DOHH2 (cell line): Measurements from ENCODE around the gene RRP15.

Source experiments
- H3F3A ChIP-seq: fragments of 200-600 bp; sonication (generic), shearing (Covaris generic); 2 replicates; pipeline ENCODE4 v1.6.0; 2016; ENCODE audit warnings: antibody characterized with exemption, mild to moderate bottlenecking; ENCODE audit not compliant: control insufficient read depth, insufficient read depth
- H3K27ac ChIP-seq: fragments of 200-600 bp; sonication (generic); 2 replicates; pipeline ENCODE4 v1.5.1; 2014; ENCODE audit warnings: low read depth, mild to moderate bottlenecking, low read length, moderate library complexity
- H3K27me3 ChIP-seq: fragments of 200-600 bp; sonication (generic); 2 replicates; pipeline ENCODE4 v1.6.1; 2014; ENCODE audit warnings: mild to moderate bottlenecking, low read length, mixed read lengths; ENCODE audit not compliant: control insufficient read depth
- H3K36me3 ChIP-seq: fragments of 200-600 bp; sonication (generic); 2 replicates; pipeline ENCODE4 v1.6.1; 2014; ENCODE audit warnings: mild to moderate bottlenecking, low read length, moderate library complexity, mixed read lengths; ENCODE audit not compliant: control insufficient read depth
- H3K4me1 ChIP-seq: fragments of 200-600 bp; sonication (generic); 2 replicates; pipeline ENCODE4 v1.6.1; 2014; ENCODE audit warnings: mild to moderate bottlenecking, low read length, mixed read lengths; ENCODE audit not compliant: control insufficient read depth
- H3K4me2 ChIP-seq: fragments of 200-600 bp; sonication (generic); 2 replicates; pipeline ENCODE4 v1.6.0; 2014; ENCODE audit warnings: mild to moderate bottlenecking, low read length, moderate library complexity
- H3K4me3 ChIP-seq: fragments of 200-600 bp; sonication (generic); 2 replicates; pipeline ENCODE4 v1.5.1; 2014; ENCODE audit warnings: mild to moderate bottlenecking, low read length, mixed read lengths
- H3K79me2 ChIP-seq: fragments of 200-600 bp; sonication (generic); 2 replicates; pipeline ENCODE4 v1.6.1; 2014; ENCODE audit warnings: mild to moderate bottlenecking, low read length, mixed read lengths; ENCODE audit not compliant: control insufficient read depth
- H3K9me2 ChIP-seq: fragments of 200-600 bp; sonication (generic); replicated peaks from 2 replicates; pipeline ENCODE4 v1.6.1; 2014; ENCODE audit warnings: mild to moderate bottlenecking, low read length, mixed read lengths; ENCODE audit not compliant: control insufficient read depth
- H3K9me3 ChIP-seq: fragments of 200-600 bp; sonication (generic); 2 replicates; pipeline ENCODE4 v1.6.1; 2014; ENCODE audit warnings: antibody characterized with exemption, low read length, mixed read lengths; ENCODE audit not compliant: control insufficient read depth, insufficient read depth
- H4K20me1 ChIP-seq: fragments of 200-600 bp; sonication (generic); 2 replicates; pipeline ENCODE4 v1.6.0; 2014; ENCODE audit warnings: low read depth, mild to moderate bottlenecking, antibody characterized with exemption, low read length, moderate library complexity; ENCODE audit not compliant: control insufficient read depth, insufficient read depth
- CTCF ChIP-seq: fragments of 200-600 bp; sonication (generic); IDR thresholded peaks from one replicate; pipeline ENCODE4 v1.5.1; 2014; ENCODE audit warnings: antibody characterized with exemption, mild to moderate bottlenecking, low read depth, low read length; ENCODE audit not compliant: poor library complexity, severe bottlenecking
- EZH2phosphoT487 ChIP-seq: fragments of 200-600 bp; sonication (generic); IDR thresholded peaks from 2 replicates; pipeline ENCODE4 v1.6.1; 2017; ENCODE audit warnings: borderline replicate concordance, mild to moderate bottlenecking, antibody characterized with exemption, low read length, moderate library complexity, mixed read lengths

The RRP15 gene

GRCh38 chr1:218342091-218342490, 57.0 kb downstream of the RRP15 start:
- no peaks in the 10 kb centered on the region for H4K20me1 ChIP-seq
- no peak overlapping the region for H3K4me3 ChIP-seq
- H3K4me1 ChIP-seq, result peaks cover 24% of the 10 kb centered on the region
- no peak overlapping the region for H3K27ac ChIP-seq
- no peaks in the 10 kb centered on the region for H3K9me3 ChIP-seq
- no peaks in the 10 kb centered on the region for H3K36me3 ChIP-seq
- H3F3A ChIP-seq, result peaks cover 7% of the 10 kb centered on the region; the same call in 1 of the 2 replicates
- H3K9me2 ChIP-seq, result no peaks in the 10 kb centered on the region
- no peaks in the 10 kb centered on the region for H3K79me2 ChIP-seq
- H3K27me3 ChIP-seq, result peaks cover 36% of the 10 kb centered on the region
- TF ChIP-seq CTCF, result no peak
- TF ChIP-seq EZH2phosphoT487, result no peak
- H3K4me2 ChIP-seq, result no peak overlapping the region

DNA sequence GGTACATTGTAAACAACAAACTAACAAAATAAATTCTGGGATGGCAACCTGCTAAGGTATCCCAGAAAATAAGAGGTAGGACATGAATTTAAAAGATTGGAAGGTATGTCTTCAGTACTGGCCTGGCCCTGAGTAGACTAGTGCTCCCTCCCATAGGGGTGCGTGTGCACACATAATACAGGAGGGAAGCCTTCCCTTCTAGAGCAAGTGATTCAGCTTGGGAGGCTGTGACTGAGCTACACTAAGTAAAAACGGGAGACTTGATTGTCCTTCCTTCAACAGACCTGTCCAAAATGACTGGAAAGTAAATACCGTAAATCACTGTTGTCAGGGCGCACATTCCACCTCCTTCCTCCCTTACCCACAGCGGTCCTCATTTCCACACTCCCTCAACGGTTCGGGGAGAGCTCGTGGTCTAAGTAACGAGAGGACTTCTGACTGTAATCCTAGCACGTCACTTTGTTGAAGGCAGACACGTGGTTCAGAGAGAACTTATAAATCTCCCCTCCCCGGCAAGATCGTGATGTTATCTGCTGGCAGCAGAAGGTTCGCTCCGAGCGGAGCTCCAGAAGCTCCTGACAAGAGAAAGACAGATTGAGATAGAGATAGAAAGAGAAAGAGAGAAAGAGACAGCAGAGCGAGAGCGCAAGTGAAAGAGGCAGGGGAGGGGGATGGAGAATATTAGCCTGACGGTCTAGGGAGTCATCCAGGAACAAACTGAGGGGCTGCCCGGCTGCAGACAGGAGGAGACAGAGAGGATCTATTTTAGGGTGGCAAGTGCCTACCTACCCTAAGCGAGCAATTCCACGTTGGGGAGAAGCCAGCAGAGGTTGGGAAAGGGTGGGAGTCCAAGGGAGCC, 60.0 kb downstream of the RRP15 start, which contains the start of gene TGFB2:
Gene TGFB2, plus strand, starts transcription at position 523 of the 859 bp plus-strand sequence. CDS start 1,366 bp downstream, outside the sequence.
- H3K9me2 ChIP-seq, result no peaks in the 10 kb centered on the region
- H3K36me3 ChIP-seq, result no peaks in the 10 kb centered on the region
- peak within 1 kb of the TSS; percentile 93 for H3K4me2 ChIP-seq
- H3K4me3 ChIP-seq, result peak within 1 kb of the TSS; percentile 76
- peaks cover 33% of the 10 kb centered on the region for H3K4me1 ChIP-seq
- peaks cover 56% of the 10 kb centered on the region for H3K27me3 ChIP-seq
- no peaks in the 10 kb centered on the region for H3K79me2 ChIP-seq
- H3F3A ChIP-seq, result 0 out of 2 replicates have a peak, but pooled peaks cover 3% of the 10 kb centered on the region
- H3K27ac ChIP-seq, result no peak within 1 kb of the TSS
- H3K9me3 ChIP-seq, result no peaks in the 10 kb centered on the region
- TF ChIP-seq CTCF (no peak), EZH2phosphoT487 (no peak)
- no peaks in the 10 kb centered on the region for H4K20me1 ChIP-seq

- Histone ChIP-seq H3F3A (0 out of 2 replicates have a peak, but pooled peaks cover 3% of the 10 kb centered on the region), H3K79me2 (no peaks in the 10 kb centered on the region), H3K27me3 (peaks cover 57% of the 10 kb centered on the region), H3K4me3 (peak overlapping the region; percentile 76), H3K9me2 (no peaks in the 10 kb centered on the region), H3K9me3 (no peaks in the 10 kb centered on the region), H3K27ac (no peak overlapping the region), H4K20me1 (no peaks in the 10 kb centered on the region), H3K36me3 (no peaks in the 10 kb centered on the region), H3K4me1 (peaks cover 35% of the 10 kb centered on the region), H3K4me2 (peak overlapping the region; percentile 93)
- no peak for TF ChIP-seq CTCF
- peak; percentile 60 for TF ChIP-seq EZH2phosphoT487
Observed at GRCh38 chr1:218345673-218346390, 60.7 kb downstream of the RRP15 start.
